IMR-90 (cell line): ENCODE data around the gene FER. TPM values are rescaled to one million over a fixed set of nuclear protein-coding genes. Genes with fewer than 3 reads are reported as not detected.

ENCODE experiments used
- ATAC-seq: fragments of 200-7000 bp; cut with Tn5 transposase; 2 replicates; pipeline ENCODE4 v1.9.1; 2020; ENCODE audit warnings: low read depth, mild to moderate bottlenecking, moderate library complexity
- BruUV-seq: library from RNA; stranded (reverse); fragments of 400-500 nt; replicated peaks from 2 replicates; lab custom pipeline; 2021; lab: Mats Ljungman, UMichigan
- CTCF ChIA-PET: fragments of 300-600 bp; formaldehyde crosslinking; extraction: SDS; loops from one replicate; lab custom pipeline; 2021; ENCODE audit warnings: antibody characterized with exemption; lab: Yijun Ruan, JAX
- POLR2A ChIA-PET: fragments of 300-600 bp; sonication (Branson Sonifier 250); formaldehyde crosslinking; loops from one replicate; lab custom pipeline; 2022; ENCODE audit warnings: antibody characterized with exemption; ENCODE audit not compliant: unreplicated experiment; lab: Charles Lee
- DNase-seq: peaks from one replicate; pipeline ENCODE4 v3.0.0; 2013
- H2AFZ ChIP-seq: replicated peaks from 2 replicates; pipeline ENCODE3; 2013; ENCODE audit warnings: low read length, mild to moderate bottlenecking; ENCODE audit not compliant: poor library complexity
- H2AK5ac ChIP-seq: 2 replicates; pipeline ENCODE4 v1.6.1; 2013; ENCODE audit warnings: low read depth, low read length, inconsistent platforms
- H2AK9ac ChIP-seq: replicated peaks from 2 replicates; pipeline ENCODE3; 2013; ENCODE audit warnings: mild to moderate bottlenecking, low read depth, low read length, moderate library complexity; ENCODE audit not compliant: poor library complexity
- H2BK120ac ChIP-seq: 2 replicates; pipeline ENCODE4 v1.6.1; 2013; ENCODE audit warnings: low read depth, low read length, inconsistent platforms
- H2BK15ac ChIP-seq: 3 replicates; pipeline ENCODE4 v1.6.1; 2013; ENCODE audit warnings: low read depth, low read length, inconsistent platforms
- H2BK20ac ChIP-seq: 2 replicates; pipeline ENCODE4 v1.6.1; 2013; ENCODE audit warnings: low read depth, mild to moderate bottlenecking, inconsistent platforms, low read length, moderate library complexity
- H2BK5ac ChIP-seq: 2 replicates; pipeline ENCODE4 v1.6.1; 2013; ENCODE audit warnings: mild to moderate bottlenecking, low read depth, low read length, inconsistent platforms; ENCODE audit not compliant: poor library complexity, severe bottlenecking
- H3K14ac ChIP-seq: replicated peaks from 2 replicates; pipeline ENCODE4 v1.6.1; 2013; ENCODE audit warnings: low read depth, low read length, inconsistent platforms
- H3K18ac ChIP-seq: 2 replicates; pipeline ENCODE4 v1.6.1; 2013; ENCODE audit warnings: low read depth, low read length, control low read depth
- H3K23ac ChIP-seq: 2 replicates; pipeline ENCODE4 v1.6.1; 2013; ENCODE audit warnings: low read depth, low read length, inconsistent platforms
- H3K27ac ChIP-seq: 2 replicates; pipeline ENCODE4 v1.5.1; 2013; ENCODE audit warnings: mild to moderate bottlenecking, control low read depth, low read length; ENCODE audit not compliant: insufficient read depth
- H3K27me3 ChIP-seq: 2 replicates; pipeline ENCODE4 v1.6.1; 2013; ENCODE audit warnings: low read length; ENCODE audit not compliant: control insufficient read depth, insufficient read depth
- H3K36me3 ChIP-seq: 2 replicates; pipeline ENCODE4 v1.6.1; 2013; ENCODE audit warnings: low read length, mixed read lengths; ENCODE audit not compliant: control insufficient read depth, insufficient read depth
- H3K4ac ChIP-seq: 2 replicates; pipeline ENCODE4 v1.6.1; 2013; ENCODE audit warnings: low read depth, low read length, inconsistent platforms
- H3K4me1 ChIP-seq: 2 replicates; pipeline ENCODE4 v1.6.1; 2013; ENCODE audit warnings: low read length, mixed read lengths; ENCODE audit not compliant: control insufficient read depth, insufficient read depth
- H3K4me2 ChIP-seq: 2 replicates; pipeline ENCODE4 v1.6.1; 2013; ENCODE audit warnings: low read depth, mild to moderate bottlenecking, control low read depth, low read length, moderate library complexity
- H3K4me3 ChIP-seq: 2 replicates; pipeline ENCODE4 v1.5.1; 2013; ENCODE audit warnings: low read depth, mild to moderate bottlenecking, control low read depth, low read length, moderate library complexity; ENCODE audit not compliant: insufficient read depth
- H3K56ac ChIP-seq: 2 replicates; pipeline ENCODE4 v1.6.1; 2013; ENCODE audit warnings: low read length, inconsistent platforms; ENCODE audit not compliant: insufficient read depth; ENCODE audit errors: extremely low read depth
- H3K79me1 ChIP-seq, 2 experiments: 2 replicates each; pipeline ENCODE4 v1.6.1; 2013; ENCODE audit warnings: low read length in 2 of 2, inconsistent platforms in 1 of 2, low read depth in 1 of 2
- H3K9ac ChIP-seq: 2 replicates; pipeline ENCODE4 v1.6.1; 2013; ENCODE audit warnings: low read depth, low read length, control low read depth
- H3K9me1 ChIP-seq: 2 replicates; pipeline ENCODE4 v1.6.1; 2013; ENCODE audit warnings: low read length, inconsistent platforms; ENCODE audit not compliant: insufficient read depth
- H3K9me3 ChIP-seq: 2 replicates; pipeline ENCODE4 v1.6.1; 2013; ENCODE audit warnings: low read length; ENCODE audit not compliant: control insufficient read depth, insufficient read depth
- H4K20me1 ChIP-seq: 2 replicates; pipeline ENCODE4 v1.6.1; 2013; ENCODE audit warnings: low read length, inconsistent platforms; ENCODE audit not compliant: insufficient read depth
- H4K5ac ChIP-seq: 2 replicates; pipeline ENCODE4 v1.6.1; 2013; ENCODE audit warnings: mild to moderate bottlenecking, low read depth, low read length, control low read depth
- H4K8ac ChIP-seq, 2 experiments: 2 replicates each; pipeline ENCODE4 v1.6.1; 2013; ENCODE audit warnings: low read depth in 2 of 2, low read length in 2 of 2, control low read depth in 1 of 2, inconsistent platforms in 1 of 2
- H4K91ac ChIP-seq: 2 replicates; pipeline ENCODE4 v1.6.1; 2013; ENCODE audit warnings: low read depth, low read length, inconsistent platforms; ENCODE audit not compliant: insufficient read depth
- CEBPB ChIP-seq: IDR thresholded peaks from 2 replicates; pipeline ENCODE4 v1.6.1; 2012; ENCODE audit warnings: low read depth, low read length, improper control_type of control experiment
- FOS ChIP-seq: fragments of 150-350 bp; IDR thresholded peaks from 2 replicates; pipeline ENCODE4 v1.6.1; 2016; ENCODE audit warnings: low read depth, low read length
- MAZ ChIP-seq: IDR thresholded peaks from 2 replicates; pipeline ENCODE4 v1.6.1; 2012; ENCODE audit warnings: low read depth, mild to moderate bottlenecking, low read length, improper control_type of control experiment, moderate library complexity, borderline replicate concordance
- RCOR1 ChIP-seq: IDR thresholded peaks from 2 replicates; pipeline ENCODE4 v1.6.1; 2012; ENCODE audit warnings: mild to moderate bottlenecking, low read length, improper control_type of control experiment; ENCODE audit not compliant: insufficient replicate concordance
- WGBS, 2 experiments: methylation state at CpG; one replicate each; pipeline versions ENCODE4 v1.1.5 to v1.1.7; 2013; ENCODE audit warnings: missing lambda C conversion rate in 2 of 2; ENCODE audit not compliant: insufficient read length in 1 of 2; ENCODE audit errors: extremely low coverage in 2 of 2; 5-methylcytosine and 5-hydroxymethylcytosine counted together
- dilution Hi-C: fragments of 300-500 bp; cut with HindIII; formaldehyde crosslinking; loops from one replicate; pipeline ENCODE4 v1.14.3; 2018; ENCODE audit warnings: low sequenced_read_pairs; ENCODE audit not compliant: unreplicated experiment
- in situ Hi-C: fragments of 300-500 bp; cut with MboI; formaldehyde crosslinking; loops from 3 replicates; pipeline ENCODE4 v1.14.3; 2019; ENCODE audit warnings: low sequenced_read_pairs, inconsistent platforms, mixed read lengths
- intact Hi-C: fragments of 100-400 bp; cut with micrococcal nuclease; formaldehyde crosslinking; loops from 2 replicates; pipeline ENCODE4 v1.10.0; 2022
- polyA plus RNA-seq, 3 experiments: library from polyadenylated mRNA; depleted of rRNA; stranded (reverse); fragments of >200 nt; gene quantifications; 2 replicates each; pipeline ENCODE4 v1.2.3, GENCODE V29; 2012; ENCODE audit warnings: low replicate concordance in 1 of 3
- total RNA-seq: library from RNA; depleted of rRNA; stranded (reverse); fragments of >200 nt; gene quantifications from 2 replicates; pipeline ENCODE4 v1.2.3, GENCODE V29; 2012

Gene FER
- total and polyA plus RNA-seq, 2 of the 4 experiments (the other 2 are of a cell fraction) = 3.5 to 32.4 TPM

DNA sequence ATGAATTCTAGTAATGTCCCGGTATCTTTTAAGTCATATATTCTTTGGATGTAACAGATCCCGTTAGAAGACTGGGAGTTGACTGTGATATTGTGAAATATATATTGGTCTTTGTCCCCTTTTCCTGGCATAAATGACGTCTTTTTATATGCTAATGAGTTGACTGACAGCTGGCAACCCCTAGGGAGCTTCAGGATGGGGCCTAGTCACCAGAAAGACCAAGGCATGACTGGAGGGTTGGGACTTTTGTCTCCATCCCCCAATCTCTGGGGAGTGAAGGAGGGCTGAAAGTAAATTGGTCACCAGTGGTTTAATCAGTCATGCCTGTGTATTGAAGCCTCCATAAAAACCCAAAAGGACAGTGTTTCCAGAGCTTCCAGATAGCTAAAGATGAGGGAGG is 420.5 kb downstream of the FER start:
- TF ChIP-seq FOS = no peak
- no peak for TF ChIP-seq RCOR1
- no peak for TF ChIP-seq MAZ
- TF ChIP-seq CEBPB = no peak
- BruUV-seq = no TSS peak
- POLR2A ChIA-PET = no interaction called here

More for the DNA sequence above, 420.5 kb downstream of the FER start:
- Histone ChIP-seq H3K36me3 (no peaks in the 10 kb centered on the region), H3K79me1 (peaks cover 0 to 4% of the 10 kb centered on the region in 2 experiments; a peak in 1 of 4 replicates), H3K14ac (no peak overlapping the region), H2AK9ac (no peak overlapping the region), H3K56ac (no peak overlapping the region), H2BK120ac (no peak overlapping the region), H2AFZ (no peak overlapping the region), H3K9ac (no peak overlapping the region), H3K27me3 (no peaks in the 10 kb centered on the region), H4K5ac (no peak overlapping the region), H3K4ac (no peak overlapping the region), H3K4me2 (no peak overlapping the region), H3K27ac (no peak overlapping the region), H3K18ac (no peak overlapping the region), H4K91ac (no peak overlapping the region), H4K20me1 (no peaks in the 10 kb centered on the region), H3K4me1 (no peaks in the 10 kb centered on the region), H4K8ac (no peak overlapping the region), H3K9me1 (no peaks in the 10 kb centered on the region), H3K9me3 (no peaks in the 10 kb centered on the region), H2BK5ac (no peak overlapping the region), H2AK5ac (no peak overlapping the region), H2BK20ac (no peak overlapping the region), H3K23ac (no peak overlapping the region), H3K4me3 (no peak overlapping the region), H2BK15ac (no peak overlapping the region)
- ATAC-seq (no peak), DNase-seq (no peak)
- dilution Hi-C loops (no loop called here), intact Hi-C loops (no loop called here), in situ Hi-C loops (no loop called here)
- 100% methylated on average over 2 of the region's 3 CpGs; no CpG with 5 or more reads in 1 of the 2 experiments for WGBS, 2 experiments
- CTCF ChIA-PET = no interaction called here
